PC-9 (cell line): ENCODE data around the gene CMKLR1. TPM values are rescaled to one million over a fixed set of nuclear protein-coding genes. Genes with fewer than 3 reads are reported as not detected.

Experiments used
- BruUV-seq: library from RNA; stranded (reverse); fragments of 400-500 nt; replicated peaks from 2 replicates; lab custom pipeline; 2021; lab: Mats Ljungman, UMichigan
- CTCF ChIA-PET: fragments of 300-600 bp; sonication (Branson Sonifier 250); formaldehyde crosslinking; loops from one replicate; lab custom pipeline; 2022; ENCODE audit warnings: antibody characterized with exemption; lab: Charles Lee
- POLR2A ChIA-PET: fragments of 300-600 bp; sonication (Branson Sonifier 250); formaldehyde crosslinking; loops from one replicate; lab custom pipeline; 2022; ENCODE audit warnings: antibody characterized with exemption; ENCODE audit not compliant: unreplicated experiment; lab: Charles Lee
- DNase-seq, 2 experiments: peaks; one replicate each; pipeline versions ENCODE4 v3.0.0 to v3.0.0-alpha.2; 2015 to 2022; ENCODE audit warnings: mixed read lengths in 1 of 2
- H2AFZ ChIP-seq: fragments of 200-600 bp; sonication (generic); 2 replicates; pipeline ENCODE4 v1.8.1; 2017; ENCODE audit warnings: antibody characterized with exemption
- H3F3A ChIP-seq: fragments of 200-600 bp; sonication (generic); 2 replicates; pipeline ENCODE4 v1.8.1; 2017; ENCODE audit warnings: antibody characterized with exemption, mild to moderate bottlenecking, low read depth; ENCODE audit not compliant: insufficient read depth
- H3K27ac ChIP-seq: fragments of 200-600 bp; sonication (generic); 2 replicates; pipeline ENCODE4 v1.6.1; 2016; ENCODE audit warnings: mixed run types
- H3K27me3 ChIP-seq: fragments of 200-600 bp; sonication (generic); 2 replicates; pipeline ENCODE4 v1.6.1; 2016; ENCODE audit warnings: low read depth, mixed run types; ENCODE audit not compliant: insufficient read depth
- H3K36me3 ChIP-seq: fragments of 200-600 bp; sonication (generic); 2 replicates; pipeline ENCODE4 v1.6.1; 2016; ENCODE audit warnings: low read depth, mixed run types
- H3K4me1 ChIP-seq: fragments of 200-600 bp; sonication (generic); replicated peaks from 2 replicates; pipeline ENCODE4 v1.6.1; 2016; ENCODE audit warnings: mixed run types; ENCODE audit not compliant: insufficient read depth
- H3K4me2 ChIP-seq: fragments of 200-600 bp; sonication (generic); 2 replicates; pipeline ENCODE4 v1.6.1; 2017; ENCODE audit warnings: mixed run types
- H3K4me3 ChIP-seq: fragments of 200-600 bp; sonication (generic); 2 replicates; pipeline ENCODE4 v1.6.1; 2016; ENCODE audit warnings: mixed run types
- H3K79me2 ChIP-seq: fragments of 200-600 bp; sonication (generic); 2 replicates; pipeline ENCODE4 v1.6.1; 2017; ENCODE audit warnings: low read depth, mixed run types
- H3K9me2 ChIP-seq: fragments of 200-600 bp; sonication (generic); 2 replicates; pipeline ENCODE4 v1.8.1; 2017; ENCODE audit warnings: mild to moderate bottlenecking; ENCODE audit not compliant: insufficient read depth
- H3K9me3 ChIP-seq: fragments of 200-600 bp; sonication (generic); 2 replicates; pipeline ENCODE4 v1.8.1; 2016; ENCODE audit warnings: low read depth; ENCODE audit not compliant: insufficient read depth
- H4K20me1 ChIP-seq: fragments of 200-600 bp; sonication (generic); 2 replicates; pipeline ENCODE4 v1.8.1; 2017; ENCODE audit not compliant: insufficient read depth
- EZH2 ChIP-seq: fragments of 200-600 bp; sonication (generic); IDR thresholded peaks from 2 replicates; pipeline ENCODE4 v1.8.0; 2017; ENCODE audit warnings: antibody characterized with exemption, low read depth
- intact Hi-C: fragments of 100-400 bp; cut with micrococcal nuclease; formaldehyde crosslinking; loops from one replicate; pipeline ENCODE4 v1.10.0; 2022; ENCODE audit not compliant: unreplicated experiment
- total RNA-seq: library from RNA; stranded (reverse); gene quantifications from 2 replicates; pipeline ENCODE4 v1.2.3, GENCODE V29; 2021
- TF ChIP-seq, protein P1 (sequence below): fragments of 200-600 bp; sonication (generic); conservative IDR thresholded peaks from 2 replicates; pipeline ENCODE4 v1.6.1; 2017; ENCODE audit warnings: mixed run types, antibody characterized with exemption, mild to moderate bottlenecking, moderate library complexity

CMKLR1 gene
- total RNA-seq, 1 experiment from 2014 or later = not detected

DNA sequence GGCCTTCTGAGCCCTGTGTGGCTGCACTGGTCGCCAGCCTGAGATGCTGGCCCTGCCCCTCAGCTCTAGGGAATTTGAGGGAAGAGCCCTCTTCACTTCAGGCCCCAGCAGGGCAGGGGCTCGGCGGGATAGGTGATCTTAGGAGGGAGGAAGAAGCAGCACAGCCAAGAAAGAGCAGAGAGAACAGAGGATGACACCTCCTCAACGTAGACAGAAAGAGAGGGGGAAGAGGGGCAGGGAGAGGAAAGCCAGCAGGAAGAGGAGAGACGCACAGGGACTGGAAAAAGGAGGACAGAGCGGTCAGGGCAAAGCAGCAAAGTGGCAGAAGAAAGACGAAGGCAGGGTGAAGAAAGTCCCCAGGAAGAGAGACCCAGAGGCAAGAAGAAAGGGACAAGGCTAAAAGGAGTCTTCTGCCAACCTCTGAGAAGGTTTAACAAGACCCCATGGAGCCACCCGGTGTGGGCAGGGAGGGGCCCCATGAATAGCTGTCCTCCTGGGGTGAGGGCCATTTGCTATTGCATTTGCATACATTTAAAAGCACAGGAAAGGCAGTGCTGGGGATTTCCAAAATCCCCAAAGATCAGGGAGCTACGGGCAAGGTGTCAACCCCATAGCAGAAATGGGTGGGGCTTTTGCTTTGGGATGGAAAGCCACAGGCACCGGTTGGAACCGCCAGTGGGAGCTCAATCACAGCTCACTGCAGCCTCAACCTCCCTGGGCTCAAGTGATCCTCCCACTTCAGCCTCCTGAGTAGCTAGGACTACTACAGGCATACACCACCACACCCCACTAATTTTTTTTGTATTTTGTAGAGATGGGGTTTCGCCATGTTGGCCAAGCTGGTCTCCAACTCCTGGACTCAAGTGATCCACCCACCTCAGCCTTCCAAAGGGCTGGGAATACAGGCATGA is 22.7 kb downstream of the CMKLR1 start:
- intact Hi-C loops = no loop called here
- no peaks in the 10 kb centered on the region for H3K79me2 ChIP-seq
- no peak overlapping the region for H3K4me3 ChIP-seq
- no peak overlapping the region for H3K27ac ChIP-seq
- no peaks in the 10 kb centered on the region for H3K9me2 ChIP-seq
- no peaks in the 10 kb centered on the region for H4K20me1 ChIP-seq
- H3K4me1 ChIP-seq = no peaks in the 10 kb centered on the region
- CTCF ChIA-PET = no interaction called here
- H3F3A ChIP-seq = no peaks in the 10 kb centered on the region
- no TSS peak for BruUV-seq
- no peaks in the 10 kb centered on the region for H3K36me3 ChIP-seq
- peaks cover 12% of the 10 kb centered on the region for H3K27me3 ChIP-seq
- DNase-seq = no peak
- H3K9me3 ChIP-seq = no peaks in the 10 kb centered on the region
- TF ChIP-seq EZH2 = no peak
- TF ChIP-seq, protein P1, sequence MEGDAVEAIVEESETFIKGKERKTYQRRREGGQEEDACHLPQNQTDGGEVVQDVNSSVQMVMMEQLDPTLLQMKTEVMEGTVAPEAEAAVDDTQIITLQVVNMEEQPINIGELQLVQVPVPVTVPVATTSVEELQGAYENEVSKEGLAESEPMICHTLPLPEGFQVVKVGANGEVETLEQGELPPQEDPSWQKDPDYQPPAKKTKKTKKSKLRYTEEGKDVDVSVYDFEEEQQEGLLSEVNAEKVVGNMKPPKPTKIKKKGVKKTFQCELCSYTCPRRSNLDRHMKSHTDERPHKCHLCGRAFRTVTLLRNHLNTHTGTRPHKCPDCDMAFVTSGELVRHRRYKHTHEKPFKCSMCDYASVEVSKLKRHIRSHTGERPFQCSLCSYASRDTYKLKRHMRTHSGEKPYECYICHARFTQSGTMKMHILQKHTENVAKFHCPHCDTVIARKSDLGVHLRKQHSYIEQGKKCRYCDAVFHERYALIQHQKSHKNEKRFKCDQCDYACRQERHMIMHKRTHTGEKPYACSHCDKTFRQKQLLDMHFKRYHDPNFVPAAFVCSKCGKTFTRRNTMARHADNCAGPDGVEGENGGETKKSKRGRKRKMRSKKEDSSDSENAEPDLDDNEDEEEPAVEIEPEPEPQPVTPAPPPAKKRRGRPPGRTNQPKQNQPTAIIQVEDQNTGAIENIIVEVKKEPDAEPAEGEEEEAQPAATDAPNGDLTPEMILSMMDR = no peak
- H2AFZ ChIP-seq = no peak overlapping the region
- no peak overlapping the region for H3K4me2 ChIP-seq
- POLR2A ChIA-PET = no interaction called here

DNA sequence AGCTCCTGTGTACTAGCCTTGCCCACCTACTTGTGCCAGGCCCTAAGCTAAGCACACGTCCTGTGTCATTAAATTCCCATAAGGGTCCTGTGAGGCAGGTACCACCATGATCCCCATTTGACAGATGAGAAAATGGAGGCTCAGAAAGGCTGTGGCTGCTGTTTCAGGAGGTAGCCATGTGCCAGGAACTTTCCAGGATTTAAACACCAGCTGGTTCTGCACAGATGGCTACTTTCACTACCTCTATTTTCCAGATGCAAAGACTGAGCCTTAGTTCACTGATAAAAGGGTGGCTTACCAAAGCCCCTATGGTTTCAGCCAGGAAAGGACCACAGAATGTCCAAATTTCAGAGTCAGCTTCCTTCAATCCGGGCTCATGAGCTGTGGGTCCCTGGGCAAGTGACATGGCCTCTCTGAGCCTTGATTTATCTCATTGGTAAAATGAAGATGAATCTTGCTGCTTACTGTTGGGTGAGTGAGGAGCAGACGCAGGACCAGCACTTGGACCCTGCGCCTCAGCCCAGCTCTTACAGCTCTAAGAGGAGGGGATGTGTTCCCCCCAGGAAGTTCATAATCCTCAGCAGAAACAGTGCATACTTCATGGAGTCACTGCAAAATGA is 23.5 kb downstream of the CMKLR1 start:
- no TSS peak for BruUV-seq
- DNase-seq = no peak
- H2AFZ ChIP-seq = no peak overlapping the region
- peaks cover 12% of the 10 kb centered on the region for H3K27me3 ChIP-seq
- H3K9me2 ChIP-seq = no peaks in the 10 kb centered on the region
- no peaks in the 10 kb centered on the region for H3F3A ChIP-seq
- H4K20me1 ChIP-seq = no peaks in the 10 kb centered on the region
- H3K27ac ChIP-seq = no peak overlapping the region
- no peaks in the 10 kb centered on the region for H3K9me3 ChIP-seq
- no peaks in the 10 kb centered on the region for H3K4me1 ChIP-seq
- intact Hi-C loops = no loop called here
- H3K4me2 ChIP-seq = no peak overlapping the region
- ChIA-PET CTCF (no interaction called here), POLR2A (no interaction called here)
- no peaks in the 10 kb centered on the region for H3K36me3 ChIP-seq
- TF ChIP-seq EZH2 = no peak
- TF ChIP-seq, protein P1 = no peak
- H3K79me2 ChIP-seq = no peaks in the 10 kb centered on the region
- no peak overlapping the region for H3K4me3 ChIP-seq

DNA sequence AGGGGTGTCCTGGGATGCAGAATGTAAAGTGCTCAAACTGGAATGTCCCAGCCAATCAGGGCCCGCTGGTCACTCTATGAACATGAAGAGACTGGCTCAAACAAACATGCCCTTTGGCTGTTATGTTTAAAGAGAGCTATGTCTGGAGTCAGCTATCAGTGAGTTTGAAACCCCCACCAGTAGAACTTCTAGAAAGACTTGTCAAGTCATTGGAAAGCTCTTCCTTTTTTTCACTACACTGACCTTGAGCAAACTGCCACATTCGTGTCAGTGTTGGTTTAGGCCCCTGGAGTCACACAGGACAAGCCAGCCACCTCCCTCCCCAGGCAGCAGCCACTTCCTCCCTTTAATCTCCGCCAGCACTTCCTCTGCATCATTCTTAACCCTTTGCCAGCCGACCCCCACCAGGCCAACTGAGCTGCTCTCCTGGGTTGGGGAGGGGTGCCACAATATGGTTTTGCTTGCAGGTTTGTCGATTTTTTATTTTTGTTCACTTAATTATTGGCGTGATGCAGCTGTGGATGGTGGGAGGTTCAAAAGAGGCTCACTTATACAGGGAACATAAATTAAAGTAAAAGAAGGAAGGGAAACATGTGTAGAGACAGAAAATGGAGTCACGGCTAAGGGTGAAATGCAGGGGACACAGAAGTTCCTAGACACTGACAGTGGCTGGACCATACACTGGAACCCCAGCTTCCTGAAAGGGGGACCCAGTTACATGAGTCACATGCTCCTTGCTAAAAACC is 25.3 kb downstream of the CMKLR1 start:
- no peak overlapping the region for H3K4me3 ChIP-seq
- intact Hi-C loops = no loop called here
- no peak for DNase-seq
- H3K79me2 ChIP-seq = no peaks in the 10 kb centered on the region
- TF ChIP-seq EZH2 = no peak
- TF ChIP-seq, protein P1 = no peak
- H3K36me3 ChIP-seq = no peaks in the 10 kb centered on the region
- H3K4me1 ChIP-seq = no peaks in the 10 kb centered on the region
- BruUV-seq = no TSS peak
- H3K4me2 ChIP-seq = no peak overlapping the region
- H3K27ac ChIP-seq = no peak overlapping the region
- ChIA-PET POLR2A (no interaction called here), CTCF (interaction anchor here (0.6 kb wide), 1 partner anchor 638 kb away, joined by 3 read pairs; no protein-coding TSS in a partner anchor)
- no peaks in the 10 kb centered on the region for H3F3A ChIP-seq
- peaks cover 17% of the 10 kb centered on the region for H3K27me3 ChIP-seq
- H3K9me3 ChIP-seq = no peaks in the 10 kb centered on the region
- H2AFZ ChIP-seq = no peak overlapping the region
- no peaks in the 10 kb centered on the region for H3K9me2 ChIP-seq
- no peaks in the 10 kb centered on the region for H4K20me1 ChIP-seq
